H9 (cell line): ENCODE data around the gene YAF2. TPM values are rescaled to one million over a fixed set of nuclear protein-coding genes. Genes with fewer than 3 reads are reported as not detected.

Source experiments
- DNase-seq: peaks from one replicate; pipeline ENCODE4 v3.0.0-alpha.2; 2017
- H2AFZ ChIP-seq: one replicate; pipeline ENCODE4 v1.6.1; 2013; ENCODE audit warnings: mild to moderate bottlenecking, low read length, control low read depth, moderate library complexity
- H2AK5ac ChIP-seq: 2 replicates; pipeline ENCODE4 v1.6.1; 2013; ENCODE audit warnings: low read length, control low read depth, mixed read lengths; ENCODE audit not compliant: insufficient read length
- H2BK120ac ChIP-seq: one replicate; pipeline ENCODE4 v1.6.1; 2013; ENCODE audit warnings: low read depth, mild to moderate bottlenecking, low read length, control low read depth, inconsistent platforms; ENCODE audit not compliant: poor library complexity, severe bottlenecking
- H2BK12ac ChIP-seq: 2 replicates; pipeline ENCODE4 v1.6.1; 2013; ENCODE audit warnings: low read length, control low read depth, mixed read lengths, low read depth; ENCODE audit not compliant: insufficient read length
- H2BK15ac ChIP-seq: 2 replicates; pipeline ENCODE4 v1.6.1; 2013; ENCODE audit warnings: low read depth, low read length, control low read depth
- H2BK20ac ChIP-seq: one replicate; pipeline ENCODE4 v1.6.1; 2013; ENCODE audit warnings: low read depth, mild to moderate bottlenecking, low read length, control low read depth, inconsistent platforms; ENCODE audit not compliant: poor library complexity, severe bottlenecking
- H2BK5ac ChIP-seq: 2 replicates; pipeline ENCODE4 v1.6.1; 2013; ENCODE audit warnings: low read length, control low read depth, mixed read lengths; ENCODE audit not compliant: insufficient read length
- H3K14ac ChIP-seq: 2 replicates; pipeline ENCODE4 v1.6.1; 2013; ENCODE audit warnings: low read length, control low read depth; ENCODE audit not compliant: insufficient read depth
- H3K18ac ChIP-seq: 2 replicates; pipeline ENCODE4 v1.6.1; 2013; ENCODE audit warnings: low read depth, mild to moderate bottlenecking, mixed read lengths, low read length, control low read depth; ENCODE audit not compliant: insufficient read length
- H3K23ac ChIP-seq: 2 replicates; pipeline ENCODE4 v1.6.1; 2013; ENCODE audit warnings: low read length, control low read depth, mixed read lengths, low read depth; ENCODE audit not compliant: insufficient read length
- H3K23me2 ChIP-seq: 2 replicates; pipeline ENCODE4 v1.6.1; 2013; ENCODE audit warnings: low read depth, mild to moderate bottlenecking, mixed read lengths, low read length, control low read depth; ENCODE audit not compliant: insufficient read length, poor library complexity, severe bottlenecking
- H3K27ac ChIP-seq: 2 replicates; pipeline ENCODE4 v1.5.1; 2013; ENCODE audit warnings: low read length, control low read depth, mixed read lengths, low read depth; ENCODE audit not compliant: insufficient read length
- H3K27me3 ChIP-seq: 2 replicates; pipeline ENCODE4 v1.6.1; 2013; ENCODE audit warnings: low read length, control low read depth, inconsistent platforms; ENCODE audit not compliant: insufficient read depth
- H3K4ac ChIP-seq: 2 replicates; pipeline ENCODE4 v1.6.1; 2013; ENCODE audit warnings: low read depth, mild to moderate bottlenecking, control low read depth, inconsistent platforms, low read length, moderate library complexity
- H3K4me1 ChIP-seq: 2 replicates; pipeline ENCODE4 v1.6.1; 2013; ENCODE audit warnings: low read length, control low read depth, inconsistent platforms; ENCODE audit not compliant: insufficient read depth
- H3K4me2 ChIP-seq: 2 replicates; pipeline ENCODE4 v1.6.1; 2013; ENCODE audit warnings: low read length, control low read depth, mixed read lengths; ENCODE audit not compliant: insufficient read length, insufficient read depth
- H3K56ac ChIP-seq: 2 replicates; pipeline ENCODE4 v1.6.1; 2013; ENCODE audit warnings: low read depth, mild to moderate bottlenecking, mixed read lengths, low read length, control low read depth; ENCODE audit not compliant: insufficient read length
- H3K79me1 ChIP-seq: 2 replicates; pipeline ENCODE4 v1.6.1; 2013; ENCODE audit warnings: low read depth, mild to moderate bottlenecking, moderate library complexity, low read length, control low read depth, inconsistent platforms; ENCODE audit not compliant: insufficient read depth, poor library complexity, severe bottlenecking
- H3K79me2 ChIP-seq: 2 replicates; pipeline ENCODE4 v1.6.1; 2013; ENCODE audit warnings: low read length, control low read depth, inconsistent platforms; ENCODE audit not compliant: insufficient read depth
- H3K9ac ChIP-seq: 2 replicates; pipeline ENCODE4 v1.6.1; 2013; ENCODE audit warnings: low read length, control low read depth, mixed read lengths; ENCODE audit not compliant: insufficient read length; ENCODE audit errors: extremely low read depth
- H3K9me3 ChIP-seq: one replicate; pipeline ENCODE4 v1.6.1; 2013; ENCODE audit warnings: low read depth, low read length, inconsistent platforms; ENCODE audit not compliant: control insufficient read depth
- H3T11ph ChIP-seq: one replicate; pipeline ENCODE4 v1.6.1; 2013; ENCODE audit warnings: mild to moderate bottlenecking, low read length, control low read depth, inconsistent platforms
- H4K20me1 ChIP-seq: one replicate; pipeline ENCODE4 v1.6.1; 2013; ENCODE audit not compliant: control insufficient read depth, insufficient read length, insufficient read depth
- H4K5ac ChIP-seq: 2 replicates; pipeline ENCODE4 v1.6.1; 2013; ENCODE audit warnings: low read depth, mild to moderate bottlenecking, mixed read lengths, low read length, control low read depth; ENCODE audit not compliant: insufficient read length
- H4K8ac ChIP-seq: replicated peaks from 2 replicates; pipeline ENCODE4 v1.6.1; 2013; ENCODE audit warnings: low read length, control low read depth, mixed read lengths, low read depth; ENCODE audit not compliant: insufficient read length
- H4K91ac ChIP-seq: 2 replicates; pipeline ENCODE4 v1.6.1; 2013; ENCODE audit warnings: low read depth, mild to moderate bottlenecking, moderate library complexity, mixed read lengths, low read length, control low read depth; ENCODE audit not compliant: insufficient read length
- H3K27ac Mint-ChIP-seq, 3 experiments: 2 replicates in 2 of 3; 3 replicates in 1 of 3; pipeline ENCODE4 v1.8.0; 2020 to 2021; ENCODE audit warnings: mixed read lengths in 3 of 3, mild to moderate bottlenecking in 1 of 3, moderate library complexity in 1 of 3
- H3K27me3 Mint-ChIP-seq: 2 replicates; pipeline ENCODE4 v1.8.0; 2021; ENCODE audit warnings: low read depth, mild to moderate bottlenecking, moderate library complexity, mixed read lengths
- H3K36me3 Mint-ChIP-seq, 3 experiments: 2 replicates in 2 of 3; 3 replicates in 1 of 3; pipeline ENCODE4 v1.8.0; 2020 to 2021; ENCODE audit warnings: low read depth in 3 of 3, mixed read lengths in 3 of 3; ENCODE audit not compliant: insufficient read depth in 1 of 3
- H3K4me1 Mint-ChIP-seq, 2 experiments: 2 replicates each; pipeline ENCODE4 v1.8.0; 2020; ENCODE audit warnings: mixed read lengths in 2 of 2
- H3K4me3 Mint-ChIP-seq, 2 experiments: 2 replicates in 1 of 2; 3 replicates in 1 of 2; pipeline ENCODE4 v1.8.0; 2020 to 2021; ENCODE audit warnings: mild to moderate bottlenecking in 2 of 2, mixed read lengths in 2 of 2, moderate library complexity in 1 of 2
- H3K9me3 Mint-ChIP-seq, 2 experiments: 2 replicates in 1 of 2; 3 replicates in 1 of 2; pipeline ENCODE4 v1.8.0; 2020; ENCODE audit warnings: mild to moderate bottlenecking in 2 of 2, mixed read lengths in 2 of 2, moderate library complexity in 1 of 2
- CTCF ChIP-seq: fragments of 200-600 bp; sonication (generic); conservative IDR thresholded peaks from 3 replicates; pipeline ENCODE4 v1.8.0; 2021; ENCODE audit warnings: antibody characterized with exemption, mild to moderate bottlenecking
- total RNA-seq: library from RNA; stranded (reverse); gene quantifications from 2 replicates; pipeline ENCODE4 v1.2.1, GENCODE V29; 2021

YAF2 gene
- total RNA-seq, 1 experiment from 2014 or later = 1.9 TPM

GRCh38 chr12:42162193-42162592, 75.9 kb downstream of the YAF2 start:
- no peaks in the 10 kb centered on the region for H3K23me2 ChIP-seq
- no peak overlapping the region for H2BK12ac ChIP-seq
- no peak overlapping the region for H2BK20ac ChIP-seq
- no peak for DNase-seq
- no peak overlapping the region for H4K8ac ChIP-seq
- no peak overlapping the region for H2BK5ac ChIP-seq
- no peaks in the 10 kb centered on the region for H3K4me1 ChIP-seq
- H3K36me3 Mint-ChIP-seq = no peaks in the 10 kb centered on the region
- H3K9me3 ChIP-seq = no peaks in the 10 kb centered on the region
- H3K14ac ChIP-seq = no peak overlapping the region
- TF ChIP-seq CTCF = no peak
- H2BK15ac ChIP-seq = no peak overlapping the region
- H3K27ac ChIP-seq = no peak overlapping the region
- H3K79me2 ChIP-seq = no peaks in the 10 kb centered on the region
- H3K23ac ChIP-seq = no peak overlapping the region
- no peaks in the 10 kb centered on the region for H3K79me1 ChIP-seq
- H3K27ac Mint-ChIP-seq = no peak overlapping the region; a peak in 1 of 7 replicates
- no peak overlapping the region for H3K18ac ChIP-seq
- no peak overlapping the region for H3K9ac ChIP-seq
- H3K4ac ChIP-seq = no peak overlapping the region
- H3K9me3 Mint-ChIP-seq = no peaks in the 10 kb centered on the region
- H4K5ac ChIP-seq = no peak overlapping the region
- no peaks in the 10 kb centered on the region for H3K27me3 Mint-ChIP-seq
- H2AK5ac ChIP-seq = no peak overlapping the region
- H3K56ac ChIP-seq = no peak overlapping the region
- no peak overlapping the region for H3T11ph ChIP-seq
- no peak overlapping the region for H2BK120ac ChIP-seq
- no peaks in the 10 kb centered on the region for H4K20me1 ChIP-seq
- H4K91ac ChIP-seq = no peak overlapping the region
- no peak overlapping the region for H3K4me2 ChIP-seq
- H2AFZ ChIP-seq = no peak overlapping the region
- no peaks in the 10 kb centered on the region for H3K27me3 ChIP-seq
- no peak overlapping the region for H3K4me3 Mint-ChIP-seq
- peaks cover 1 to 11% of the 10 kb centered on the region in 2 experiments for H3K4me1 Mint-ChIP-seq
